Esophagus muscularis mucosa (tissue), 3 donors: ENCODE data around the gene LBHD1.

Experiments used
- CTCF ChIP-seq, 3 experiments: fragments of 200-600 bp in 2 of 3; fragments of 450-650 bp in 1 of 3; sonication (generic) in 2 of 3; IDR thresholded peaks; one replicate each; pipeline ENCODE4 v1.5.1; 2017 to 2019; ENCODE audit warnings: antibody characterized with exemption in 3 of 3, mild to moderate bottlenecking in 2 of 3, moderate library complexity in 1 of 3
- POLR2A ChIP-seq: fragments of 450-650 bp; IDR thresholded peaks from one replicate; pipeline ENCODE4 v1.6.1; 2017; ENCODE audit warnings: antibody characterized with exemption, moderate library complexity, mild to moderate bottlenecking, low read depth
- POLR2AphosphoS5 ChIP-seq, 2 donors: sonication (generic); formaldehyde crosslinking; IDR thresholded peaks; one replicate each; pipeline ENCODE4 v1.6.1; 2017; ENCODE audit warnings: antibody characterized with exemption in 2 of 2

DNA sequence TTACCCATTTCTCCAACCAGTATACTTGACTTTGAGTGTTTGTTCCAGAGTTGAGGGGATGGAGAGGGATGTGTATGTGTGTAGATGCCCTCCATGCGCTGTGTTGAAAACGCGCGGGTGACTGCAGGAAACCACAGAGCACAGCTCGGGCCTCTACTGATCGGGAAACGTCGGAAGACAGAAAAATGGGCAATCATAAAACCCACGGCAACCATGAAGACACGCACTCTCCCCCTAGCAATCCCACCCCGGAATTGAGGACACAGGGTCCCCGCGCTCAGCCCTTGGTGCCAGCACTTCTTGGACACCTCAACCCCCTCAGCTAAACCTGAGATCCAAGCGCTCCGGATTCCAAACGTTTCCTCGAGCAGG is 845 bp downstream of the LBHD1 start:
- TF ChIP-seq CTCF (IDR thresholded peaks at IDR 0.05): no peak
- no peak for TF ChIP-seq POLR2A
- no peak for TF ChIP-seq POLR2AphosphoS5 (IDR thresholded peaks at IDR 0.05)
